GM19397 (cell line): ENCODE data around the gene DOCK3.
A peak's percentile ranks its signal among the peaks of the same experiment; 100 is the strongest.
"Not testable (repeated sequence)": the region's sequence is repeated elsewhere in the genome, so short reads cannot be mapped to it uniquely, and the experiment has no call there.

ENCODE experiments used
- ATAC-seq: cut with Tn5 transposase; IDR thresholded peaks from one replicate; pipeline ENCODE4 v1.9.1; 2021; ENCODE audit warnings: mild to moderate bottlenecking, moderate library complexity; ENCODE audit not compliant: unreplicated experiment

DOCK3 gene

DNA sequence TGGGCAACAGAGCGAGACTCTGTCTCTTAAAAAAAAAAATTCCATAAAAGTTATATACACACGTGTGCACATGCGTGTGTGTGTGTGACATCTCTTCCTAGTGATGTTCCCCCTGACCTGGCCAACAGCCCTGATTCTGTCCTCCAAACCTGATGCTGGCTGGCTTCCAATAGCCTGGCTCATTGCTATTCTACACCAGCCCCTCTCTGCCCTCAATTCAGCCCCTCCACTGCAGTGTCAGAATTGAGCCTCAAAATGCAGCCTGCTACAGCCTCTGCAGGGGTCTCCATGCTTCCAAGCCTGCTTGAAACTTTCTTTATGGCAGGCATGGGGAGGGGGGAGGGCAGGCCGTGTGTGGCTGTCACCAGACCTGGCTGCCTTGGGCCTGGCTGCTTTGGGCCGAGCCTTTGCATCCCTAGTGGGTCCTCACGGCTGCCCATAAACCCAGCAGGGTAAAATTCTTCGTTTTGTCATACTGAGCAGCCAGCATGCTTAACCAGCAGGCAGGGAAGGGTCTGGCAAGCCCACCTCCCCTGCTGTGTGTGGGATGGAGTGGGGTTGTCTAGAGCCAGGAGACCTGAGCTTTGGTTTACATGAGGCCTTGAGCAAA lies 22.7 kb upstream of the DOCK3 start:
- ATAC-seq, result no peak

- ATAC-seq, result no peak
Measured at GRCh38 chr3:50652709-50653108, 22.0 kb upstream of the DOCK3 start.

GRCh38 chr3:50653937-50654595 lies 20.7 kb upstream of the DOCK3 start:
- ATAC-seq, result no peak

DNA sequence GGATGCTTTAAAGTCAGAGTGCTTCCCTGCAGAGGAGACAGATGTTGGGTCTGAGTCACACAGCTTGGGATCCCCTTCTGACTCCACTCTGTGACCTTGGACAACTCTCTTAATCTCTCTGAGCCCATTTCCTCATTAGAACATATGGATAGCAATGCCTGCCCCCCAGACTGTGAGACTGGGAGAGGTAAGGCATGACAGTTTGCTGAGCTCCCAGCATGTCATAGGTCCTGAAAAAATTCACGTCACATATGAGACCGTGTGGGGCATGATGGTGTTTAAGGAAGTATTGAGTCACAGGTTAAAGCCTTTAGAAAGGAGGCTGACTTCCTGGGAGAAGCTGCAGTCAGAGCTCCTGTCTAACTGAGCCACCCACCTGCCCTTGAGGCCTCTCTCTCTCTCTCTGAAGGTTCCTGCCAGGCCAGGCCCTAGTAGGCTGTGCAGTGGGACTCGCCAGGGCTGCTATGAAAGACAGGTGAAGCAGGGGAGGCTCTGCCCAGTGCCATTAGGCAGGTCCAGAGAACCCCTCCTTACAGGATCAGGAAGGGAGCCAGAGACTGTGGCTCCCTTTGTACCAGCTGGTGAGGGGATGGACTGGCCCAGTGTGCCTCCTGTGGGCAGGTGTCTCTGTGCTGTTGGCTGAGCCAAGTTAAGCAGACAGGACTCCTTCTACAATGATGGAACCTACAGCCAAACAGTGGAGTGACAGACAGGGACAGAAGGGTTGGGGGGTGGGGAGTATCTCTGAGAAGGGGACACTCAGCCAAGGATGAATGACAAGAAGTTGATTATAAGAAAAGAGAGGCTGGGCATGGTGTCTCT lies 19.5 kb upstream of the DOCK3 start:
- ATAC-seq, result no peak

DNA sequence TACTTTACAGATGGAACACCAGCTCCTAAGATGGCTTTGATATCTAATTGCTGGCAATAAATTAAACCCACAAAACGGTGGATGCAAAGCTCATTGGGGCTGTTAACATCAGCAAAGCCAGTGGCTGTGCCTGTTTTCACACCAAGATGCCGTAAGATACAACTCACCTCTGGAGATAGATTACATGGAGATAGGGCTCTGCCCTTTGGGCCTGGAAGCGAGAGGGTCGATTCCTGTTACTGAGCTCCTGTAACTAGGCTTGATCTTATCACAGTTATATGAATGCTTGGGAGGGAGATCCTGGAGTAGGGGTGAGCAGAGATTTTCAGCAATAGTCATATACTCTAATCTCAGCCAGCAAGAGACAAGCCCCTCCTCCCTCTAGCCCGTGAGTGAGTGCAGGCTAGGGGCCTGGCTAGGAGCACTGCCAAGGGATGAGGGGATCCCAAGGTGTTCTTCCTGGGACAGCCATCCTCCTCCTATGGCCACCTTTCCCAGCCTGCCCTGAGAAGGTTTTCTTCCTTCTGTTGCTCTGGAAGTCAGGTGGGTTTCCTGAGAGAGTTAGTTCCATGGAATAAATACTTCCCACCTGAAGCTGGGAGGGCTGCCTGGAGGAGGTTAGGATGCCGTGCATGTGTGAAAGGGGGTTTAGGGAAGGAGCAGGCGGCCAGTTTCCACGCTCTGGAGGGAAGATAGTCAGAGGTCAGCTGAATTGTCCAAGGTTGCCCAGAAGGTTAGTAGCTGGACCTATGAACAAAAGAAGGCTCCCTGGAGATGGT lies 18.1 kb upstream of the DOCK3 start:
- no peak for ATAC-seq

GRCh38 chr3:50657407-50657806 lies 17.3 kb upstream of the DOCK3 start:
- no peak for ATAC-seq

GRCh38 chr3:50657816-50658215 lies 16.9 kb upstream of the DOCK3 start:
- ATAC-seq, result no peak

GRCh38 chr3:50658416-50658815 lies 16.3 kb upstream of the DOCK3 start:
- no peak for ATAC-seq

- ATAC-seq, result no peak
Measured at GRCh38 chr3:50658831-50659230, 15.9 kb upstream of the DOCK3 start.

DNA sequence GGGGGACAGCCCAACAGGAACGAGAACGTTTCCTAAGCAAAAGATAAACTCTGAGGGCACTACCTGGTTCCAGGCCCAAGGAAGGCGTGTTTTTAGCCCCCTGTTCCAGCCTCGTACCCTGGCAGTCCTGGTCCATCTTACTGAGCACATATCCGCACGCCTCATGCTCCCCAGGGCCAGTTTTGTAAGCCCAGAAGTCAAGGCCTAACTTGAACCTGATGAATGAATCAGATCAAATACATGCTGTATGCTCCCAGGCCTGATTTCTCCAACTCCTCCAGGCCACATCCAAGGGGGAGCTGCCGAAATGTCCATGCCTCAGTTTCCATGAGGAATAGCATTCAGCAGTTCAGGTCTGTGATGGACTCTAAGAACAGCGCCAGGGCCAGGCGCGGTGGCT lies 14.3 kb upstream of the DOCK3 start:
- ATAC-seq, result no peak

DNA sequence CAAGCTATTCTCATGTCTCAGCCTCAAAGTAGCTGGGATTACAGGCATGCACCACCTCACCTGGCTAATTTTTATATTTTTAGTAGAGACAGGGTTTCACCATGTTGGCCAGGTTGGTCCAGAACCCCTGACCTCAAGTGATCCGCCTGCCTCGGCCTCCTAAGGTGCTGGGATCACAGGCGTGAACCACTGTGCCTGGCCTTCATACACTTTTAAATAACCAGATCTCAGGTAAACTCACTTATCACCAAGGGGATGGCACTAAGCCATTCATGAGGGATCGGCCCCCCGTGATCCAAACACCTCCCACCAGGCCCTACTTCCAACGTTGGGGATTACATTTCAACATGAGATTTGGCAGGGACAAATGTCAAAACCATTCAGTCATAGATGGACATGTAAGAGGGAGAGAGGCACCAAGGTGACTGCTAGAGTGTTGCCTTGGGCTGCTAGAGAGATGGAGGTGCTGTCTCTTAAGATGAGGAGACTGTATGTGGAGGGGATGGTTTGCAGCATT lies 13.3 kb upstream of the DOCK3 start:
- ATAC-seq, result no peak

GRCh38 chr3:50662408-50662807 lies 12.3 kb upstream of the DOCK3 start:
- ATAC-seq, result no peak

- no peak for ATAC-seq
Measured at GRCh38 chr3:50665081-50665840, 9.5 kb upstream of the DOCK3 start.

GRCh38 chr3:50665841-50666115 lies 8.9 kb upstream of the DOCK3 start:
- ATAC-seq, result not testable (repeated sequence)

DNA sequence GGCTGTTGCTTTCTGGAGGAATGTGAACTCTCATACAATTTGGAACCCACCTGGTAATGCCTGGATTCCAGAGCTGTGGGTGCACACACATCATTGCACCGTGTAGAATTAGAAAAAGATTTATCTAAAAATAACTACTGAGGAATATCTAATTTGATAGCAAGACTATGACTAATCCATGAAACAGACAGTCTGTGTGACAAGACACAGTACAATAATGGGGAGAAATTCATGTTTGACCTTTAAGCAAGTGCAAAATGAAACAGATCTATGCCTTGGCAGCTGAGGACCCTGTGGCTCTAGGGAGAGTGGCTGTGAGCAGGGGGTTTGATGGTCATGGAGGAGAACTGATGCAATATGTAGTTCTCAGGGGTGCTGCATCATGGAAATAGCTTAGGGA lies 7.9 kb upstream of the DOCK3 start:
- no peak for ATAC-seq

DNA sequence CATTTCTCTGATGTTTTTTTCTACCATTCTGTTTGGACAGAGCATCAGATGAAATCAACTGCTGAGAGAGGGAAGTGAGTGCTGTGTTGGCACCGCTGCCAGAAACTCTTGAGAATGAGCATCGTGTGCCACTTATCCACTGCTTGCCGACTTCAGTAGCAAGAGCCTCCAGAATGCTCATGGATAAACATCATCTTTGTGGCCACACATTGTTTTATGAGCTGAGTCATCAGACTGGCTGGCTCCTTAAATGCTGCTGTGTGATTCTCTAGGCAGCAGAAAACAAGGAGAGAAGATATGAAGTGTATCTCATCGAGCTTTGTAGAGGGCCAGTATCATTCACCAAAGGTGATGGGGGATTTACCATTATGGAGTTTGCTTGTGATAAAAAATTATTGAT lies 3.4 kb upstream of the DOCK3 start:
- ATAC-seq, result no peak

GRCh38 chr3:50672656-50673055 lies 2.1 kb upstream of the DOCK3 start:
- no peak for ATAC-seq

- ATAC-seq, result no peak
Measured at GRCh38 chr3:50673931-50674330, 796 bp upstream of the DOCK3 start.

DNA sequence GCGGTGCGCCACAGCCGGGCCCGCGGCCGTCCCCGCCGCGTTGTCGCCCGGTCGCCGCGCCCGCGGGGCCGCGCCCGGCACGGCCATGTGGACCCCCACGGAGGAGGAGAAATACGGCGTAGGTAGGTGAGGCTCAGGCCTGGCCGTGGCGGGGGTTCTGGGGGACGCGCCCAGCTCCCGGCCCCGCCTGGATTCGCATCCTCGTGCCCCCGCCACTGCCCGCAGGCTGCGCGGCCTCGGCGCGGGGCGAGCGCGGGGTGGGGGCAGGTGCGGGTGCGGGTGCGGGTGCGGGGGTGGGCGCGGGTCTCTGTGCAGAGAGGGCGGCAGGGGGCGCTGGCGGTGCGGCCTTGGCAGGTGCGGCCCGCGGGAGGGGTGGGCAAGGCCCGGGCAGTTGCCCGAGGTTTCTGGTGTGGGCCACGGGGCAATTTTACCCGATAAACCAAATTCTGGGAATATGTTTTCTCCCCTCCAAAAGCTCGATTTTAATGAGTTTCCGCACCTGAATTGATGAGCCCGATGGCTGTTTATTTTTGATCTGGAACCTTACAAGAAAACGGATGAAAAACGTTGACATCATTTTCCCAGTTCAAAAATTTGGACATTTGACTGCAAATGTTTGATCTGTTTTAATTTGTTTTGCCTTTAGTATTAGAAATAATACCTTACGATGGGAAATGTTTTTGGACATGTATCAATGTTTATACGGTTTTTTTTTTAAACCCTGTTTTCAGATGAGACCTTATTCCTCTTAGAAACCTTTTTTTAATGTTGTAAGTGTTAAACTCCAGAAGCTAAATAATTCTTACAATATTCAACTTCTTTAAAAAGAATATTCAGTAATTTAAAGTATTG lies 678 bp downstream of the DOCK3 start:
- ATAC-seq, result peak; percentile 50
